Activated B cell treated with CpG ODN at 0.5 μM for 24 hours (primary cell): ENCODE results near the gene HTR3D. TPM values are rescaled to one million over a fixed set of nuclear protein-coding genes. Genes with fewer than 3 reads are reported as not detected.
A peak's percentile ranks its signal among the peaks of the same experiment; 100 is the strongest.

Experiments used
- ATAC-seq: fragments of 200-7000 bp; cut with Tn5 transposase; one replicate; pipeline ENCODE4 v1.10.0; 2021; ENCODE audit warnings: low read depth, mild to moderate bottlenecking, moderate library complexity
- CTCF ChIA-PET: fragments of 350-600 bp; sonication (Branson Sonifier 250); formaldehyde crosslinking; loops from one replicate; lab custom pipeline; 2021; ENCODE audit warnings: antibody characterized with exemption; lab: Charles Lee
- POLR2A ChIA-PET: fragments of 350-600 bp; sonication (Branson Sonifier 250); formaldehyde crosslinking; loops from one replicate; lab custom pipeline; 2021; ENCODE audit warnings: antibody characterized with exemption; lab: Charles Lee
- DNase-seq: peaks from one replicate; pipeline ENCODE4 v3.0.0; 2022
- H3K27ac Mint-ChIP-seq: one replicate; pipeline ENCODE4 v1.8.0; 2020; ENCODE audit warnings: mixed read lengths
- H3K27me3 Mint-ChIP-seq: one replicate; pipeline ENCODE4 v1.8.0; 2021; ENCODE audit warnings: mixed read lengths
- H3K36me3 Mint-ChIP-seq: one replicate; pipeline ENCODE4 v1.8.0; 2021; ENCODE audit warnings: low read depth, mixed read lengths
- H3K4me1 Mint-ChIP-seq: one replicate; pipeline ENCODE4 v1.8.0; 2021; ENCODE audit warnings: mixed read lengths
- H3K4me3 Mint-ChIP-seq: one replicate; pipeline ENCODE4 v1.8.0; 2020; ENCODE audit warnings: mild to moderate bottlenecking, mixed read lengths
- H3K9me3 Mint-ChIP-seq: one replicate; pipeline ENCODE4 v1.8.0; 2020; ENCODE audit warnings: mixed read lengths
- intact Hi-C: fragments of 100-400 bp; cut with micrococcal nuclease; formaldehyde crosslinking; loops from one replicate; pipeline ENCODE4 v1.15.1; 2024
- total RNA-seq: library from RNA; stranded (reverse); gene quantifications from 2 replicates; pipeline ENCODE4 v1.2.3, GENCODE V29; 2022
- TF ChIP-seq, protein P1 (sequence below): fragments of 200-600 bp; IDR thresholded peaks from one replicate; pipeline ENCODE4 v1.8.0; 2022; ENCODE audit warnings: antibody characterized with exemption, mild to moderate bottlenecking

HTR3D gene
- total RNA-seq, 1 donor from 2014 or later: not detected

DNA sequence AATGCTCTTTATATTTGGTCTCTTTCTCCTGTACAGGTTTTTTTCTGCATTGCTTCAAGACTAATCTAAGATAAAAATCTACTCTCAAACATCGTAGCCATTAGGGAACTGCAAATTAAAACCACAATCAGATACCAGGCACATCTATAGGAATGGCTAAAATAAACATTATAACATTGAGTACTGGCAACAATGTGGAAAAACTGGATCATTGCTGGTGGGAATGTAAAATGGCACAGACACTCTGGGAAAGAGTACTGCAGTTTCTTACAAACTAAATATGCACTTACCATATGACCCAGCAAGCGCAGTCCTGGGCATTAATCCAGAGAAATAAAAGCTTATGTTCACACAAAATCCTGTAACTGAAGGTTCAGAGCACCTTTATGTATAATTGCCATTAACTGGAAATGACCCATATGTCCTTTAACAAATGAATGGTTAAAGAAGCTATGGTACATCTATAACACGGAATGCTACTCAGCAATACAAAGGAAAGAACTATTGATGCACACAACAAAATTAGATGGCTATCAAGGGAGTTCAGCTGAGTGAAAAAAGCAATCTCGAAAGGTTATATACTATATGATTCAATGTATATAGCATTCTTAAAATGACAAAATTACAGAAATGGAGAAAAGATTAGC is 20.2 kb upstream of the HTR3D start:
- Mint-ChIP-seq H3K4me1 (peaks cover 26% of the 10 kb centered on the region), H3K27me3 (no peaks in the 10 kb centered on the region), H3K27ac (no peak overlapping the region), H3K4me3 (no peak overlapping the region), H3K9me3 (no peaks in the 10 kb centered on the region), H3K36me3 (peaks cover 13% of the 10 kb centered on the region)
- intact Hi-C loops: no loop called here
- DNase-seq (no peak), ATAC-seq (no peak)
- TF ChIP-seq, protein P1, sequence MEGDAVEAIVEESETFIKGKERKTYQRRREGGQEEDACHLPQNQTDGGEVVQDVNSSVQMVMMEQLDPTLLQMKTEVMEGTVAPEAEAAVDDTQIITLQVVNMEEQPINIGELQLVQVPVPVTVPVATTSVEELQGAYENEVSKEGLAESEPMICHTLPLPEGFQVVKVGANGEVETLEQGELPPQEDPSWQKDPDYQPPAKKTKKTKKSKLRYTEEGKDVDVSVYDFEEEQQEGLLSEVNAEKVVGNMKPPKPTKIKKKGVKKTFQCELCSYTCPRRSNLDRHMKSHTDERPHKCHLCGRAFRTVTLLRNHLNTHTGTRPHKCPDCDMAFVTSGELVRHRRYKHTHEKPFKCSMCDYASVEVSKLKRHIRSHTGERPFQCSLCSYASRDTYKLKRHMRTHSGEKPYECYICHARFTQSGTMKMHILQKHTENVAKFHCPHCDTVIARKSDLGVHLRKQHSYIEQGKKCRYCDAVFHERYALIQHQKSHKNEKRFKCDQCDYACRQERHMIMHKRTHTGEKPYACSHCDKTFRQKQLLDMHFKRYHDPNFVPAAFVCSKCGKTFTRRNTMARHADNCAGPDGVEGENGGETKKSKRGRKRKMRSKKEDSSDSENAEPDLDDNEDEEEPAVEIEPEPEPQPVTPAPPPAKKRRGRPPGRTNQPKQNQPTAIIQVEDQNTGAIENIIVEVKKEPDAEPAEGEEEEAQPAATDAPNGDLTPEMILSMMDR: no peak
- ChIA-PET POLR2A (no interaction called here), CTCF (interaction anchor here (1.5 kb wide), 1 partner anchor 107 kb away, joined by 3 read pairs; no protein-coding TSS in a partner anchor)

DNA sequence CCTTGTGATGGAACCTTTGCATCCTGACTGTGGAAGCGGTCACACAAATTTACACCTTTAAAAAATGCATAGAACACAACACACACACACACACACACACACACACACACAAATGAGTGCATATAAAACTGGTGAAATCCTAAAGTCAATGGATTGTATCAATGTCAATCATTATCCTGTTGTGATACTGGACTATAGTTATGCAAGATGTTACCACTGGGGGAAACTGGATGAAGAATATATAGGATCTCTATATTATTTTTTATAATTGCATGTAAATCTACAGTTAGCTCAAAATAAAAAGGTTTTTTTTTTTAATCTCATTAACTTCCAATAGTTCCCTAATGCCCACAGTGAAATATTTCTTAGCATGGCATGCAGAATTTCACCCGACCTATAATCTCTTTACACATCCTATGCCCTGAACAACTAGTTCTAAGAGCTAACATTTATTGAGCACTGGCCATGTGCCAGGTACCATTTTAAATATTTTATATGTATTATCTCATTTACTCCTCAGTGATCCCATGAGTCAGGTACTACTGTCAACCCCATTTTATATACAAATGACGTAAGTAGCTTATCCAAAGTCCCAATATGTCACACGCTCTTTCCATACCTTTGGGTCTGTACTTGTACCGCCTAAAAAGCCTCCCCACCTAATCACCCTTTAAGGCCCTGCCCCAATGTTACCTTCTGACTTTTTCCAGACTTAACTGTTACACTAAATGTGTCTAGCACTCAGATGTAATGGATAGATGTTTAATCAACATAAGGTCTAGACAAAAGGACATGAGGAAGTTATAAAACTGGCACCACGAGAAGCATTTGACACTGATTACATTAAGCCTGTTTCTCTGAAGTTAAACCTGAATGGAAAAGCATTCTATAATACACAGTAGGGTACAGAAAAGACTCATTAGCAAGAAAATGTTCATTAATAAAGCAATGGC is 19.3 kb upstream of the HTR3D start:
- intact Hi-C loops: no loop called here
- no peak for ATAC-seq
- ChIA-PET CTCF (interaction anchor here (1.5 kb wide), 1 partner anchor 108 kb away, joined by 3 read pairs; no protein-coding TSS in a partner anchor), POLR2A (no interaction called here)
- Mint-ChIP-seq H3K36me3 (peaks cover 13% of the 10 kb centered on the region), H3K27ac (no peak overlapping the region), H3K27me3 (no peaks in the 10 kb centered on the region), H3K4me1 (peaks cover 22% of the 10 kb centered on the region), H3K9me3 (no peaks in the 10 kb centered on the region), H3K4me3 (no peak overlapping the region)
- DNase-seq: no peak
- TF ChIP-seq, protein P1: no peak

DNA sequence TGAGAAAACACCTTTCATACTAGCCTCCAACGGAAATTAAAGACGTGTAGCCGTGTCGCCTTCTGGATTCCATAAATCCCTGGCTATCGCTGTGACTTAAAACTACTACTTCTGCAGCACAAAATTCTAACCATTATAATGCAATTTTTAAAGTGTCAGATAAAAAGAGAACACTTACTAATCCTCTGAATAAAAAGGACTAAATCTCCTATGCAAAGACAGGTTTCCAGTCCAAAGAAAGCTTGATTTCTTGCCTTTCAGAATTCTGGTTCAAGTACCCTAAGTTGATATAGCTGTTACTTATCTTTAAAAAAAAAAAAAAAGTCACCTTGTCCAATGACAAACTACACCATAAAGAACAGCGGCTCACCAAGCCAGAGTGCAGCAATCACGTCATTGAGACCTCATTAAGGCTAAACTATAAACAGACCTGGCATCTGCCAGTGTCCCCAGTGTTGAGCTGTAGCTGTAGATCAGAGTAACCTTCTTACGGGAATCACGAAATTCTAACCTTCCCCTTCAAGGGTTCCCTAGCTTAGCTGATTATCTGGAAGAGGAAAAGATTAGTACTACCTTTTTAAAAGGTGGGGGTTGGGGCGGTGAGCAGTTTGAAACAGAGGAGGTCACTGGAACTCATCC is 16.0 kb upstream of the HTR3D start:
- Mint-ChIP-seq H3K9me3 (no peaks in the 10 kb centered on the region), H3K27ac (no peak overlapping the region), H3K27me3 (peaks cover 3% of the 10 kb centered on the region), H3K4me1 (peaks cover 13% of the 10 kb centered on the region), H3K36me3 (peaks cover 20% of the 10 kb centered on the region), H3K4me3 (no peak overlapping the region)
- DNase-seq (no peak), ATAC-seq (no peak)
- TF ChIP-seq, protein P1: no peak
- intact Hi-C loops: loop anchor here (2.0 kb wide), 1 partner anchor 347 kb away; no protein-coding TSS in a partner anchor
- POLR2A ChIA-PET: interaction anchor here (0.7 kb wide), 1 partner anchor 1035 kb away, joined by 3 read pairs; no protein-coding TSS in a partner anchor
- CTCF ChIA-PET: interaction anchor here (0.6 to 3.2 kb wide), 4 partner anchors 10 to 711 kb away, joined by 3 to 29 read pairs (median 8); no protein-coding TSS in a partner anchor

DNA sequence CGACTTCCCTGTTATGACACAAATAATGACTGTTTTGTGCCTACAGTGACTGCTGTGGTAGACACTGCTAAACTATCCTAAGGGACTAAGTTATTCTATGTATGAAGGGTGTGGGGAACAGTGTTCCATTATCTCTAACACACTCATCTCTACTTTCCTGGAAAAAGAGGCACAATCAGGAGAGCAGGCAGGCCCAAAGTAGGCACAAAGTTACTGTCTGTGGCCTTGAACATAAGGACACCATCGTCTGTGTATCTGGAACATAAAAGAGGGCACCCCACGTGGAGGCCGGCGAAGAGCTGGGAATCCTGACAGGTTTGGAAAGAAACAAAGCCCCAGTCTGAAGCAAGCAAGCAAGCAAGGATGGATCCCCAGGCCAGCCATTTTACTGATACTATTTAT is 15.4 kb upstream of the HTR3D start:
- peak overlapping the region; percentile 100 for H3K4me3 Mint-ChIP-seq
- no peaks in the 10 kb centered on the region for H3K9me3 Mint-ChIP-seq
- peaks cover 13% of the 10 kb centered on the region for H3K4me1 Mint-ChIP-seq
- POLR2A ChIA-PET: no interaction called here
- ATAC-seq (no peak), DNase-seq (no peak)
- H3K27ac Mint-ChIP-seq: no peak overlapping the region
- intact Hi-C loops: loop anchor here (2.0 kb wide), 1 partner anchor 347 kb away; no protein-coding TSS in a partner anchor
- peaks cover 6% of the 10 kb centered on the region for H3K27me3 Mint-ChIP-seq
- peaks cover 16% of the 10 kb centered on the region for H3K36me3 Mint-ChIP-seq
- TF ChIP-seq, protein P1: no peak
- CTCF ChIA-PET: interaction anchor here (1.9 to 3.2 kb wide), 3 partner anchors 10 to 120 kb away, joined by 7 to 29 read pairs (median 9); no protein-coding TSS in a partner anchor
